Activated naive CD4-positive, alpha-beta T cell treated with anti-CD3 and anti-CD28 coated beads, Interleukin-2, amount 50 U/mL, for 24 hours (primary cell): Measurements from ENCODE around the gene GMIP.
A peak's percentile ranks its signal among the peaks of the same experiment; 100 is the strongest.

Experiments
- H3K27ac Mint-ChIP-seq: one replicate; pipeline ENCODE4 v1.8.0; 2021; ENCODE audit warnings: mild to moderate bottlenecking, mixed read lengths
- H3K27me3 Mint-ChIP-seq: one replicate; pipeline ENCODE4 v1.8.0; 2021; ENCODE audit warnings: mixed read lengths
- H3K36me3 Mint-ChIP-seq: one replicate; pipeline ENCODE4 v1.8.0; 2021; ENCODE audit warnings: mixed read lengths
- H3K4me1 Mint-ChIP-seq: one replicate; pipeline ENCODE4 v1.8.0; 2021; ENCODE audit warnings: mixed read lengths
- H3K4me3 Mint-ChIP-seq: one replicate; pipeline ENCODE4 v1.8.0; 2021; ENCODE audit warnings: mild to moderate bottlenecking, mixed read lengths
- H3K9me3 Mint-ChIP-seq: one replicate; pipeline ENCODE4 v1.8.0; 2021; ENCODE audit warnings: mixed read lengths

Gene GMIP

DNA sequence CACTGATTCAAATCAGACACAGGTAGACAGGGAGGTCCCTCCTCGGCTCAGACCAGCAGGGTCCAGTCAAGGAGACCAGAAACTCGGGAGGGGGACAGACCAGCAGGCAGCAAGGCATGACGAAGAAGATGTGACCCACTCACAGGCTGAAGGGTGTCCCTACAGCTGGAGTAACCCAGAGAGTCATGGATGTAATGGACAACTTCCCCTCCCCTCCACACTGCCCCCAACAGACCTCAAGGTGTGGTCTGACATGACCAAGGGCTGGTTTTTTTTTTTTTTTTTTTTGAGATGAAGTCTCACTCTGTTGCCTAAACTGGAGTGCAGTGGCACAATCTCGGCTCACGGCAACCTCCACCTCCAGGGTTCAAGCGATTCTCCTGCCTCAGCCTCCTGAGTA is 59.1 kb downstream of the GMIP start:
- no peaks in the 10 kb centered on the region for H3K36me3 Mint-ChIP-seq
- H3K4me1 Mint-ChIP-seq = peaks cover 24% of the 10 kb centered on the region
- no peak overlapping the region for H3K4me3 Mint-ChIP-seq
- no peaks in the 10 kb centered on the region for H3K9me3 Mint-ChIP-seq
- H3K27me3 Mint-ChIP-seq = no peaks in the 10 kb centered on the region
- H3K27ac Mint-ChIP-seq = no peak overlapping the region

DNA sequence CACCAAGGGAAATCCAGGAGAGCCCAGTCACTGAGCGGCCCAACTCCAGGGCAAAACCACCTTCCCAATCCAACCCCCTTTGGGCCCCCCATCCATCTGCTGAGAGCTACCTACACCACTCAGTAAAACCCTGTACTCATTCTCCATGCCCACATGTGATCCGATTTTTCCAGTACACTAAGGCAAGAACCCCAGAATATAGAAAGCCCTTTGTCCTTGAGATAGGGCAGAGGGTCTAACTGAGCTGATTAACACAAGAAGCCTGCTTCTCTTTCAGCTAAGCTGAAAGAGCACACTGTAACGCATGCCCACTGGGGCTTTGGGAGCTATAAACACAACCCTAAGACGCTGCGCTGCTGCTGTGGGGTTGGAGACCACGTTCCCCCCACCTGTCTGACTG is 61.0 kb downstream of the GMIP start:
- H3K27ac Mint-ChIP-seq = no peak overlapping the region
- H3K4me1 Mint-ChIP-seq = peaks cover 13% of the 10 kb centered on the region
- no peaks in the 10 kb centered on the region for H3K36me3 Mint-ChIP-seq

DNA sequence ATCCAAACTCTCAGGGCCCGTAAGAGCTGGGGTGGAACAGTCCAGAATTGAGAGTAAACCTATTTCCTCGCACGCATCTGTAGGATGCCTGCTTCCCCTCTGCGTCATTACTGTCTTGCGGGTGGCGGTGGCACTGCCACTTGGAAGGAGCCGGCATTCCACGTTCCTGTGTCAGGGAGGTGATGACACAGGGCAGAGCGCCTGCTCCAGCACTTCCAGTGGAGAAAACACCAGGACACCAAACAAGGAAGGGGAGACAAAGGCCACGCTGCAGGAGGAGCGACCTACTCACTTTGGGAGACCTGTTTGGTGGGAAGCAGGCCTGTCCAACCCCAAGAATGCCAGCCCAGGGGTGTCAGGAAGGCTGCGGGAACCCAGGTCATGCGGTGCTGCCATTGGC is 62.1 kb downstream of the GMIP start:
- H3K36me3 Mint-ChIP-seq = no peaks in the 10 kb centered on the region
- H3K9me3 Mint-ChIP-seq = no peaks in the 10 kb centered on the region
- H3K4me3 Mint-ChIP-seq = no peak overlapping the region
- H3K27me3 Mint-ChIP-seq = no peaks in the 10 kb centered on the region
- H3K4me1 Mint-ChIP-seq = peaks cover 13% of the 10 kb centered on the region
- peak overlapping the region; percentile 63 for H3K27ac Mint-ChIP-seq

More for the DNA sequence above, 61.0 kb downstream of the GMIP start:
- Mint-ChIP-seq H3K4me3 (no peak overlapping the region), H3K9me3 (no peaks in the 10 kb centered on the region), H3K27me3 (no peaks in the 10 kb centered on the region)

DNA sequence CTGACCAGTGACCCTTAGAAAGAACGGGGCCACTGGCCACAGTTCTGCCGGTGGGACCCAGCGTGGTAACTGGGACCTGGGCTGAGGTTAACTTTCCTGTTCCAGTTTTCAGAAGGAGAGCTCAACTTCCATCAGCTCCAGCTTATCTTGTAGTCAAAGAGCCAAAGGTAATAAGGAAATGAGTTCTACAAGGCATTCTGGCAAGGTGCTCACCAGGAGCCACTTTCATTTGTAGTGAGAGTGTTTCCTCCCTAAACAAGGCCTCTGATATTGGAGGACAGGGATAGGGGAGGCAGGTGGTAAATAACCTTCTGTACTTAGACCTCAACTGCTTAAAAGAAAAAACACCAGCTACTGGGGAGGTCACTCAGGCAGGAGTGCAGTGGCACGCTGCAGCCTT is 63.0 kb downstream of the GMIP start:
- Mint-ChIP-seq H3K27me3 (no peaks in the 10 kb centered on the region), H3K36me3 (no peaks in the 10 kb centered on the region), H3K4me1 (peaks cover 9% of the 10 kb centered on the region), H3K27ac (no peak overlapping the region), H3K9me3 (no peaks in the 10 kb centered on the region), H3K4me3 (no peak overlapping the region)

DNA sequence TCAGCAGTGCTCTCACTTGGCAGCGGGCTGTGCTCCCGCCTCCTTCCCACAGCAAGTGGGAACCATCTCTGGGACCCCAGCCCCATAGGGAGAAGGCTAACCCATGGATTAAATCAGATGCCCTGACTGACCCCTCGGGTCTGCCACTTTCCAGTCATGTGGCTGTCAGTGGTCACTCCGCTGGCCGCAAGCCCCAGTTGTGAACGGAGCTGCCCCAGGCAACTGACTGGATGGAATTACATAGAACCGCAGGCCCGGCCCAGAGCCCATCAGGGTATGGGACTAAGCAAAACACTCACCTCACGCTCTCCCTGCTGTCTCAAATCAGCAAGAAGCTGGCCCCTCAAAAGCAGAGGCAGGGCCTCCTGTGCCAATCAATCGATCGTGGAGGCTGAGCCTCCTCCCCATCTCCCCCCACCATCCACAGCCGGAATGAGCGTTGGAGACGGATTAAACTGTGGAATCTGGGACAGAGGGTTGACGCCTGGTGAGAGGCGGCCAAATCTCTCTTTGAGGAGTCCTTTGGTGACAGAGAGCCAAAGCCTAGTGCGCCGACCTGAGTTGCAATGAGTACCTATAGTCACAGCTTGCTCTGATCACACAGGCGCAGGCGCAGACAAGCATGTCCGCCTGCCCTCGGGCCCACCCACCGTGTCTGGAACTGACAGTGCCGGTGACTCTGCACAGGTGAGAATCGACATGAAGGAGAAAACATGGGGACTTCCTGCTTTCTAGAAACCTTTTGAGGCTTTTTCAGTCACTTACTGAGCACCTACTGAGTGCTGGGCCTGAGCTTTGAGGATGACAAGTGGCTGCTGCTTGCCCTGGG is 63.7 kb downstream of the GMIP start:
- H3K27me3 Mint-ChIP-seq = no peaks in the 10 kb centered on the region
- H3K36me3 Mint-ChIP-seq = no peaks in the 10 kb centered on the region
- peaks cover 8% of the 10 kb centered on the region for H3K4me1 Mint-ChIP-seq
- H3K4me3 Mint-ChIP-seq = no peak overlapping the region
- no peaks in the 10 kb centered on the region for H3K9me3 Mint-ChIP-seq
- no peak overlapping the region for H3K27ac Mint-ChIP-seq
